Activated naive CD4-positive, alpha-beta T cell treated with Interleukin-2 at 50 U/mL for 16 hours (primary cell): Measurements from ENCODE around the gene PTPRT.

ENCODE experiments used
- DNase-seq: peaks from one replicate; pipeline ENCODE4 v3.0.0-alpha.2; 2020

The PTPRT gene

GRCh38 chr20:42697962-42698361 lies 491.7 kb downstream of the PTPRT start:
- no peak for DNase-seq

- no peak for DNase-seq
Observed at GRCh38 chr20:42690842-42691437, 498.8 kb downstream of the PTPRT start.

- no peak for DNase-seq
Observed at GRCh38 chr20:42688576-42688975, 501.1 kb downstream of the PTPRT start.

GRCh38 chr20:42686057-42686456 lies 503.6 kb downstream of the PTPRT start:
- no peak for DNase-seq

GRCh38 chr20:42678895-42679294 lies 510.8 kb downstream of the PTPRT start:
- DNase-seq, result no peak

- no peak for DNase-seq
Observed at GRCh38 chr20:42656130-42656529, 533.6 kb downstream of the PTPRT start.

- no peak for DNase-seq
Observed at GRCh38 chr20:42652266-42652665, 537.4 kb downstream of the PTPRT start.

- DNase-seq, result no peak
Observed at GRCh38 chr20:42650191-42650746, 539.4 kb downstream of the PTPRT start.

GRCh38 chr20:42649748-42650147 lies 540.0 kb downstream of the PTPRT start:
- no peak for DNase-seq

GRCh38 chr20:42646250-42646649 lies 543.5 kb downstream of the PTPRT start:
- no peak for DNase-seq

GRCh38 chr20:42641886-42642285 lies 547.8 kb downstream of the PTPRT start:
- no peak for DNase-seq

- no peak for DNase-seq
Observed at GRCh38 chr20:42639140-42639539, 550.6 kb downstream of the PTPRT start.

- no peak for DNase-seq
Observed at GRCh38 chr20:42635699-42636411, 553.9 kb downstream of the PTPRT start.

GRCh38 chr20:42634156-42634555 lies 555.5 kb downstream of the PTPRT start:
- no peak for DNase-seq

GRCh38 chr20:42628683-42629082 lies 561.0 kb downstream of the PTPRT start:
- DNase-seq, result no peak

GRCh38 chr20:42613076-42613475 lies 576.6 kb downstream of the PTPRT start:
- DNase-seq, result no peak

GRCh38 chr20:42611889-42612837 lies 577.5 kb downstream of the PTPRT start:
- DNase-seq, result no peak

GRCh38 chr20:42611423-42611822 lies 578.3 kb downstream of the PTPRT start:
- no peak for DNase-seq

- no peak for DNase-seq
Observed at GRCh38 chr20:42610070-42610469, 579.6 kb downstream of the PTPRT start.

- DNase-seq, result no peak
Observed at GRCh38 chr20:42609618-42610017, 580.1 kb downstream of the PTPRT start.

GRCh38 chr20:42604998-42605956 lies 584.4 kb downstream of the PTPRT start:
- DNase-seq, result no peak

GRCh38 chr20:42603655-42604054 lies 586.1 kb downstream of the PTPRT start:
- no peak for DNase-seq
